Activated T-cell treated with anti-CD3 and anti-CD28 coated beads for 4 hours (primary cell): ENCODE results near the gene ZNF143.

ENCODE experiments used
- DNase-seq: peaks from one replicate; pipeline ENCODE4 v3.0.0-alpha.2; 2020

The ZNF143 gene

GRCh38 chr11:9576701-9577381, 116.0 kb downstream of the ZNF143 start:
- DNase-seq = no peak

- no peak for DNase-seq
Observed at GRCh38 chr11:9577556-9577955, 116.7 kb downstream of the ZNF143 start.
